ENCODE data around the gene OXTR.

Gene OXTR

GRCh38 chr3:8712045-8712907 lies 57.1 kb downstream of the OXTR start:
- no peak for TF ChIP-seq JUND (IDR thresholded peaks at IDR 0.05; ENCODE audit: low read depth)
- no peak for DNase-seq (ENCODE audit: low read depth in 1 of 2, low spot score in 1 of 2)
- in situ Hi-C loops (cut with HindIII; ENCODE audit: low pct_unique_long_range_greater_than_20kb, low sequenced_read_pairs) = no loop called here

DNA sequence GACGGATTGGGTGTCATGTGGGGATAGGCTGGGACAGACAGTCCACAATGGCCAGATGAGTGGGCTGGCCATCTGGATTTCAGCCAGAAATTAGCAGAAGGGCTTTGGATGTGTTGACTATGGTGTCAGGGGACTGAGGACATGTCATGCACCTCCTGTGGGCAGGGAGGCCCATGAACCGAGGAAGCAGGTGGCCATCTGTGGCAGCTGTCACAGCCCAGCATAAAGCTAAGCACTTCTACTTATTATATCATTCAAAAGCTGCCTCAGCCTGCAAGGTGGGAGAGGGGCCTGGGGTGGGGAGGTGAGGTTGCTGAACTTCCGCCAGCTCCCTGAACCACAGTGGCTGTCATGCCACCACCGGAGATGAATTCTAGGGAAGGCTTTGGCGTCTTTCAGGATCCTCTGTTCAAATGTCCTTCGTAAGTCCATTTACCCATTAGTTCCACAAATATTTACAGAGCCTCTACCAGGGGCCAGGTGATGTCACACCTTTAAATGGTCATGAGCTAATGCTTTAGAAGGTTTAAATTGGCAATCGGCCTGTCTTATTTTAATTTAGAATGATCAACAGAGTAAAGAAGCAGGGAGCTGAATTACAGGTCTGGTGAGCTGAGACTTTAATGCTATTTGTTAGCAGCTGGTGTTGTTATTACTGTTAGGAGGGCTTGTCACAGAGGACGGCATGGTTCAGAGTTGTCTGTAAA lies 59.5 kb downstream of the OXTR start:
- in situ Hi-C loops (cut with HindIII; ENCODE audit: low pct_unique_long_range_greater_than_20kb, low sequenced_read_pairs) = no loop called here
- peak; percentile 81; the same call in 1 of the 2 replicates for TF ChIP-seq JUND (IDR thresholded peaks at IDR 0.05; ENCODE audit: low read depth)
- peak; percentile 58 to 84 for DNase-seq (ENCODE audit: low read depth in 1 of 2, low spot score in 1 of 2)

DNA sequence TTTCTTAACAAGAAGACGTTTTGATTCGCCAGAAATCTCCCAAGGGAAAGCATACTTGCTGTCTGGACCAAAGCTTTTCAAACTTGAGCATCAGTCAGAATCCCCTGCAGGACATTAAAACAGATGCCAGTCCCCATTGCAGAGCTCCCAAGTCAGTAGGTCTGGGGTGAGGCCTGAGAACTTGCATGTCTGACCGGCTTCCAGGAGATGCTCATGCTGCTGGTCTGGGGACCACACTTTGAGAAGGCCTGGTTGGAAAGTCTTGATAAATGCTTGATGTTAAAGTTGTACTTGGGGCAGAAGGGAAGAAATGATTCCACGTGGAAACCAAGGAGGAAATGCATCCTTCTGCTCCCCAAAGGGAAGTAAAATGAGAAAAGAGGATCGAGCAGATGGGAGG lies 60.1 kb downstream of the OXTR start:
- in situ Hi-C loops (cut with HindIII; ENCODE audit: low pct_unique_long_range_greater_than_20kb, low sequenced_read_pairs) = no loop called here

GRCh38 chr3:8705575-8705974 lies 63.8 kb downstream of the OXTR start:
- in situ Hi-C loops (cut with HindIII; ENCODE audit: low pct_unique_long_range_greater_than_20kb, low sequenced_read_pairs) = no loop called here
- no peak for DNase-seq (ENCODE audit: low read depth in 1 of 2, low spot score in 1 of 2)
- TF ChIP-seq JUND (IDR thresholded peaks at IDR 0.05; ENCODE audit: low read depth) = no peak

More for the DNA sequence above, 60.1 kb downstream of the OXTR start:
- DNase-seq (ENCODE audit: low read depth in 1 of 2, low spot score in 1 of 2) = no peak
- TF ChIP-seq JUND (IDR thresholded peaks at IDR 0.05; ENCODE audit: low read depth) = no peak

DNA sequence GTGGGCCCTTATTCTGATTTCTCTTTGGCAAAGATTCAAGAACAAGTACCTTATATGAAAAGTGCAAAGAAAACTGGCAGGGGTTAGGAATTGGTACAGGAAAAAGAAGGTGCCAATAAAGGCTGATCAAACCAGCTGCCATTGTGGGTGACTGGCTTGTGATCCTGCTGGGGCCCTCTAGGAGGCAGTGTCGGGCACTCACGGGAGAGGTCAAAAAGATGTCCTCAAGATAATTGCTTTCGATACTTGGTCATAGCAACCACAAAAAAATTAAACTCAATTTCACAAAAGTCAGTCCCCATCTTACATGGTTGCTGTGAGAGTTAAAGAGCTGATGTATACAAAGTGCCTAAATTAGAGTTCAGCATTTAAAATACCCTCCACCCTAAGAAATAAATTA lies 66.9 kb downstream of the OXTR start:
- in situ Hi-C loops (cut with HindIII; ENCODE audit: low pct_unique_long_range_greater_than_20kb, low sequenced_read_pairs) = no loop called here
- TF ChIP-seq JUND (IDR thresholded peaks at IDR 0.05; ENCODE audit: low read depth) = no peak
- DNase-seq (ENCODE audit: low read depth in 1 of 2, low spot score in 1 of 2) = no peak

Data from T47D (cell line).